Activated CD4-positive, alpha-beta T cell treated with anti-CD3 and anti-CD28 coated beads, Interleukin-2, Interleukin-4, amounts not matched to agents 100 ng/mL and 50 ng/mL, durations not matched to agents 16 hours and 8 hours (primary cell): ENCODE data around the gene MMUT.
"Not testable (repeated sequence)": the region's sequence is repeated elsewhere in the genome, so short reads cannot be mapped to it uniquely, and the experiment has no call there.

ENCODE experiments used
- DNase-seq: peaks from one replicate; pipeline ENCODE4 v3.0.0-alpha.2; 2020; ENCODE audit warnings: low spot score

The MMUT gene

DNA sequence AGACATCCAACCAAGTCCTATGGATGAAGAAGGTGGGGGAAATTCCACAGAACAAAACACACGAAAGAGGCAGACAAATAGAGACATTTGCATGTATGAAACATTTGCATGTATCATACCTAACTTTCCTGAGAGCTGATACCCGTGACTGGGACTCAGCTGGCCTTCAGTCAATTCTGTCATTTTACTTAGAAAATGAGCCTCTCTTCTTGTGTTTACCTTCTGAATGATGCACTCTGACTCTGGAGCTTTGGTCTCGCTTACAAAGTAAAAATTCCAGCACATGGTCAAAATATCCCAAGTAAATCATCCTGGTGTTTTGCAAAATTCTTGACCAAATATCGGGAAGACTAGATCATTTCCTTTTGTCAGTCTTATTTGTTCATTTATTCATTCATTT, 46.9 kb downstream of the MMUT start:
- no peak for DNase-seq

DNA sequence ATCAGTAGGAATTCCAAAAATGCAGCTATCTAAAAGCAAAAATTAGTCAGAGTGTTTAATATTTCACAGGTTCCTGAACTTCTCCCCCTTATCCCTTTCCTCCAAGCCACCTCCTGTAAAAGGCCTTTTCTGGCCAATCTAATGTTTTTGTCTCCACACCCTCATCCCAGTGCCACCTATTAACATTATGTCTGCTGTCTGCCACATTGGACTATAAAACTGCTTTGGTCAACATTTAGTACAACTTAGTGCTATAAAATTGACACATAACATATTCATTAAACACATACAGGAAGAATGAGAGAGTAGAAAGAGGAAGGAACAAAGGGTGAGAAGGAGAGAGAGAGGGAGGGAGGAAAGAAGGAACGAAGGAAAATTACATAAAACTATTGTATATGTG, 47.7 kb downstream of the MMUT start:
- DNase-seq, result no peak

DNA sequence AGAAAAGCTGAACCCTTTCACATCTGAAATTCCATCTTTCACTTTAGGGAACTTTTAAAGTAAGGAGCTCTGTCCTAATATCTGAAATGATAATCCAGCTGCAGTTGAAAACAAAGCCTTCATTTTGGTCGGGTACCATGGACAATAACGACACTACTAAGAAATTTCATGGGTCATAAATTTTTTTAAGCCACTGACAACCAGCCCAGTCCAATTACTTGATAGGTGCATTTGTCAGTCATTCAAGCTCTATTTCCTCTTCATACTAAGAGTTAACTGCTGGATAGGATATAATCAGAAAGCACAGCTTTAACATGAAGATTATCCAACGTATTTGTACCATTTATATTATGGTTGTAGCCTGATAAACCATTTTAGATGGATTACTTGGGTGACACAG, 52.5 kb downstream of the MMUT start:
- DNase-seq, result no peak

DNA sequence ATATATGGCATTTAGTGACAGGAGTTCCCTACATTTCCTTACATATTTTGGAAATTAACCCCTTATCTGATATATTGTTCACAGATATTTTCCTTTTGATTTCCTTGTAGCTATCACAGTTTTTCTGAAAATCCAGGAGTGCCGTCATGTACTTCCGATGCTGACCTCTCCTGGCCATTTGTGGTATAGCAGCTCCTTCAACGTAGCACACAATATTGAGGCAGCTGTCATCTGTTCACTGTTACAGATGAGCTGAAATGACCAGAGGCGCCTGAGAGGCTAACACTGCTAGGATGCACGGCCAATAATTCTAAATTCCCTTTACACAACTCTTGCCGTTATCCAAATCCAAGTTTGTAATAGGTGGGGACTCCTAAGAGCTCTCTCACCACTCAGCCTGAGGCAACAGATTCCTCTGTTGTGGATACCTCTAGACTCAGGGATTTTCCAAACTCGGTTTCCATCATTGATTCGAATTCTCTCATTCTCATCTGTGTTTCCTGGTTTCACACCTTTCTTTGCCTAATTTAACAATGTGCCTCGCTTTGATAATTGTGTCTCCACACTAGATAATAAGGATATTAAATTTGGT, 53.0 kb downstream of the MMUT start:
- DNase-seq, result peak; percentile 55

DNA sequence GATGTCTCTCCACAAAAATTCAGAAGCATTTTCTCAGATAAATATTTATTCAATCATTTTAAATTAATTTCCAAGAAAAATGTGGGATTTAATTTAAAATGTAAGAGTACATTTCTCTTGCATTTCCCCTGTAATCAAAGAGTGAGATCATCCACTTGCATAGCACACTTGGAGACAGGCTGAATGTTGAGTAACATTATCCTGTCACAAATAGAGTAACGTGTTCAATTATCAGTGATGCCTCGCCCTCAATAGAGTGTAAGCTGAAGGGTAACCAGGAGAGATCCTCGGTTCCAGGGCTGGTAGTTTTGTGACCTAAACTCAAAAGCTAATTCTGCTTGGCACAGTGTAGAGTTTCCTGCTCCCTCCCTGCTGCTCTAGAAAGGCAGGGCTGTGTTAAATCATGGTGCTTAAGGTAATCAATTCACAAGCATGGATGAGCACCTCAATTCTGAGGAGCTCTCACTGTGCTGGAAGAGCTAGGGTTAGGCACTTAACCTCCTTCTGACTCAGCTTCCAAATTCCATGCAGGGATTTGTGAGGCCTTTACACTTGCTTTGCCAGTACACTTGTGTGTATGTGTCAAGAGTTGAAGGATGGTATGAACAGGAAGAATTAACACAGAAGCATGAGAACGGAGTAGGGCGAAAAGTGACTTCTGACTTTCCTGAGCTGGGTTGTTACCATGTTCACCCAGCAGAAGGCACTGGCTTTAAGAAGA, 56.6 kb downstream of the MMUT start:
- no peak for DNase-seq

DNA sequence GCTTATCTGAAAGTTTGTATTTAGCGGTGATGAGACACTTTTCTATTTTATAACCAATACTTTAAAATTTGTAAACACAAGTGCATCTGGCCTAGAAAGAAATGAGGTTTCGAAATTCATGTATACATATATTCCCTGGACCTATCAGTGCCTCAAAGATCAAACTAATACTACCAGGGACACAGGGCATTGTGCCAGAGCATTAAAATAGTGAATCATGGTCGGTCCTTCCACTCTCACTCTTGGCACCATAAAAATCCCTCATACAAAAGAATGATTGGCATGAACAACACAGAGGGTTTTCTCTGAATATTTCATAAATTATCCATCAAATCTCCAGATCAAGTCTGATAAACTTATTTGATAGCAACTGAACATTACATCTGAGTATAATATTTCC, 62.0 kb downstream of the MMUT start:
- DNase-seq, result no peak

DNA sequence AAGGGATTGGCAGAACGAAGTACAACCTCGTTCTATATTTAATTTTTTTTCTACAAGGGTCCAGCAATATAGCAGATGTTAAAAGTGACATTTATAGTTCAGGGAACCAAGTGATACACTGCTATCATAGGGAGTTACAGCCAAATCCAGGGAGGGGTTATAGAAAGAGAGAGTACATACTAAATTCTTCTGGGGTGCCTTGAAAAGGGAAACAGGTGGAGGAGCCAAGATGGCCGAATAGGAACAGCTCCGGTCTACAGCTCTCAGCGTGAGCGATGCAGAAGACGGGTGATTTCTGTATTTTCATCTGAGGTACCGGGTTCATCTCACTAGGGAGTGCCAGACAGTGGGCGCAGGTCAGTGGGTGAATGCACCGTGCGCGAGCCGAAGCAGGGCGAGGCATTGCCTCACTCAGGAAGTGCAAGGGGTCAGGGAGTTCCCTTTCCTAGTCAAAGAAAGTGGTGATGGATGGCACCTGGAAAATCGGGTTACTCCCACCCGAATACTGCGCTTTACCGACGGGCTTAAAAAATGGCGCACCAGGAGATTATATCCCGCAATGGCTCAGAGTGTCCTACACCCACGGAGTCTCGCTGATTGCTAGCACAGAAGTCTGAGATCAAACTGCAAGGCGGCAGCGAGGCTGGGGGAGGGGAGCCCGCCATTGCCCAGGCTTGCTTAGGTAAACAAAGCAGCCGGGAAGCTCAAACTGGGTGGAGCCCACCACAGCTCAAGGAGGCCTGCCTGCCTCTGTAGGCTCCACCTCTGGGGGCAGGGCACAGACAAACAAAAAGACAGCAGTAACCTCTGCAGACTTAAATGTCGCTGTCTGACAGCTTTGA, 76.2 kb downstream of the MMUT start:
- not testable (repeated sequence) for DNase-seq

DNA sequence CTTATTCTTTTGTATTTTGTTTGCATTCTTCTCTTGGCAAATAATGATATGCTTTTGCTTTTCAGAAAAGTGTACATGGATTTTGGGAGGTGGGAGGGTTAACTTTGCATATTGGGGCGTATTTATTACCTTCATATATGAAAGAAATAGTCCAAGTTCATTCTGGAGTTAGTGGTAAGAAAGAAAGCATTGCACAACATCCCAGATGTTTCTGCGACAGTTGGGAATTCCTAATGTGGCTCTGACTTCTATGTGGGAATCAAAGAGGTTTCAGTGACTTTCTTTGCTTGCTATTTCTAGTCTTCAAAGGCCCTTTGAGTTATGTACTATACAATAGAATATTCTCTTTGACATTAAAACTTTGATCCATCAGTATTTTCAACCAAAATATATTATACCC, 78.1 kb downstream of the MMUT start:
- no peak for DNase-seq
